Measurements from ENCODE around the gene ZFAND5. TPM values are rescaled to one million over a fixed set of nuclear protein-coding genes. Genes with fewer than 3 reads are reported as not detected.

Gene ZFAND5
- total RNA-seq, 1 donor from 2014 or later = 183 TPM

DNA sequence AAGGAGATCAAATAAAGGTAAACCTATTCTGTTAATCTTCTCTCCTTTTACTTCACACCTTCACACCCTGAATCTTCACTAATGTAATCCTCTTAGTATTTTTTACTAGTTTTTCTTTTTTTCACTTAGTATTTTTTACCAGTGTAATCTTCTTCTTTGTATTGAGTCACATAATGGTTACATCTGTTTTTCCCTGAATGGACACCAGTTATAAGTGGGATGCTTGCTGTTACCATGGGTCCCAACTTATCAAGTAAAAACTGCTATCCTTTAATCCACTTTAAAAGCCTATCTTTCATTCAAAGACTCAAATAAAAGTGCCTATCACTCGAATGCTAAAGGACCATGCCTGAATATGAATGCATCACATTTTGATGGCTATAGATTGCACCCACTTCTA lies 15.1 kb downstream of the ZFAND5 start:
- no peak overlapping the region for H3K4me3 Mint-ChIP-seq (ENCODE audit: low read depth)
- no peaks in the 10 kb centered on the region for H3K27me3 Mint-ChIP-seq
- peaks cover 15% of the 10 kb centered on the region for H3K36me3 Mint-ChIP-seq (ENCODE audit: insufficient read depth)
- H3K27ac Mint-ChIP-seq = no peak overlapping the region
- TF ChIP-seq, protein P1, sequence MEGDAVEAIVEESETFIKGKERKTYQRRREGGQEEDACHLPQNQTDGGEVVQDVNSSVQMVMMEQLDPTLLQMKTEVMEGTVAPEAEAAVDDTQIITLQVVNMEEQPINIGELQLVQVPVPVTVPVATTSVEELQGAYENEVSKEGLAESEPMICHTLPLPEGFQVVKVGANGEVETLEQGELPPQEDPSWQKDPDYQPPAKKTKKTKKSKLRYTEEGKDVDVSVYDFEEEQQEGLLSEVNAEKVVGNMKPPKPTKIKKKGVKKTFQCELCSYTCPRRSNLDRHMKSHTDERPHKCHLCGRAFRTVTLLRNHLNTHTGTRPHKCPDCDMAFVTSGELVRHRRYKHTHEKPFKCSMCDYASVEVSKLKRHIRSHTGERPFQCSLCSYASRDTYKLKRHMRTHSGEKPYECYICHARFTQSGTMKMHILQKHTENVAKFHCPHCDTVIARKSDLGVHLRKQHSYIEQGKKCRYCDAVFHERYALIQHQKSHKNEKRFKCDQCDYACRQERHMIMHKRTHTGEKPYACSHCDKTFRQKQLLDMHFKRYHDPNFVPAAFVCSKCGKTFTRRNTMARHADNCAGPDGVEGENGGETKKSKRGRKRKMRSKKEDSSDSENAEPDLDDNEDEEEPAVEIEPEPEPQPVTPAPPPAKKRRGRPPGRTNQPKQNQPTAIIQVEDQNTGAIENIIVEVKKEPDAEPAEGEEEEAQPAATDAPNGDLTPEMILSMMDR (IDR thresholded peaks at IDR 0.05; ENCODE audit: unreplicated experiment) = no peak
- peaks cover 14% of the 10 kb centered on the region for H3K4me1 Mint-ChIP-seq (ENCODE audit: low read depth)
- DNase-seq (ENCODE audit: low spot score, unreplicated experiment) = no peak
- H3K9me3 Mint-ChIP-seq (ENCODE audit: low read depth) = no peaks in the 10 kb centered on the region

DNA sequence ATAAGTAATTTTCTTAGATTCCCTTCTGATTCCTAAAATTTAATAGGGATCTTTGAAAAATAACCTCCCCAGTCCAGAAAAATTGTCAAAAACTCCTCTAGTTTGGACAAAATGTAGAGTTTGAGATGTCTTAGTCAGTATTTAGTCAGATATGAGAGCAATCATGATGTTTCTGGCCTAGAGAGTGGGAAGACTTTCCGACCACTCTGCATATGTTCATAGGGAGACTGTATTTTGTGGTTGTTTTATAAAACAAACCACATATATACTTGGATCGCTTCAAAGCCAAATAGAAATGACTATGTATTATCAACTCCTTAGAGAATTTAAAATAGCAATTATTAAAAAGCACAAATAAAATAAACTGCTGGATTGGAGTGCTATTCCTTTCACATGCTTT lies 15.8 kb downstream of the ZFAND5 start:
- Mint-ChIP-seq H3K27me3 (no peaks in the 10 kb centered on the region), H3K9me3 (ENCODE audit: low read depth) (no peaks in the 10 kb centered on the region), H3K36me3 (ENCODE audit: insufficient read depth) (peaks cover 10% of the 10 kb centered on the region), H3K4me3 (ENCODE audit: low read depth) (no peak overlapping the region), H3K4me1 (ENCODE audit: low read depth) (peaks cover 8% of the 10 kb centered on the region), H3K27ac (no peak overlapping the region)
- DNase-seq (ENCODE audit: low spot score, unreplicated experiment) = no peak
- TF ChIP-seq, protein P1 (IDR thresholded peaks at IDR 0.05; ENCODE audit: unreplicated experiment) = no peak

- no peak overlapping the region for H3K27ac Mint-ChIP-seq
- no peaks in the 10 kb centered on the region for H3K27me3 Mint-ChIP-seq
- no peaks in the 10 kb centered on the region for H3K36me3 Mint-ChIP-seq (ENCODE audit: insufficient read depth)
- TF ChIP-seq, protein P1 (IDR thresholded peaks at IDR 0.05; ENCODE audit: unreplicated experiment) = no peak
- no peaks in the 10 kb centered on the region for H3K9me3 Mint-ChIP-seq (ENCODE audit: low read depth)
- H3K4me3 Mint-ChIP-seq (ENCODE audit: low read depth) = no peak overlapping the region
- H3K4me1 Mint-ChIP-seq (ENCODE audit: low read depth) = no peaks in the 10 kb centered on the region
- DNase-seq (ENCODE audit: low spot score, unreplicated experiment) = no peak
Observed at GRCh38 chr9:72346333-72346732, 18.7 kb downstream of the ZFAND5 start.

GRCh38 chr9:72338631-72339030 lies 26.4 kb downstream of the ZFAND5 start:
- no peaks in the 10 kb centered on the region for H3K27me3 Mint-ChIP-seq
- no peak for DNase-seq (ENCODE audit: low spot score, unreplicated experiment)
- no peaks in the 10 kb centered on the region for H3K9me3 Mint-ChIP-seq (ENCODE audit: low read depth)
- H3K36me3 Mint-ChIP-seq (ENCODE audit: insufficient read depth) = no peaks in the 10 kb centered on the region
- no peak overlapping the region for H3K27ac Mint-ChIP-seq
- no peak overlapping the region for H3K4me3 Mint-ChIP-seq (ENCODE audit: low read depth)
- TF ChIP-seq, protein P1 (IDR thresholded peaks at IDR 0.05; ENCODE audit: unreplicated experiment) = no peak
- H3K4me1 Mint-ChIP-seq (ENCODE audit: low read depth) = no peaks in the 10 kb centered on the region

DNA sequence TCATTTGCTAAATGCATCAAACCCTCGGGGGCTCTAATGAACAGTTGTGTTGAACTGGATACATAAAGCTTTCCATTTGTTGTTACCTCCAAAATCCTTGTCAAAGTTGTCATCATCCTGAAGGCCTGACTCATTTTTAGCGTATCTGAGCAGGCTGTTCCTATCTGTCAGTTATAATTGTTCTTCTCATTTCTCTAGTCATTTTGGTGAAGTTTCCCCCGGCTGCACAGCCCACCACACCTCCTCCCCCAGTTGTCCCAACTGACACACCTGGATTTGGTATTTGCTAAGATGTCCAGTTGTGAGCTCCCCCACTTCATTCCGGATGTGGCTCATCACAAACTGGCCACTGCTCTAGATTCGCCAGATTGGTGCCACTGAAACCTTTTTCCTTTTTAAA lies 27.7 kb downstream of the ZFAND5 start:
- H3K4me1 Mint-ChIP-seq (ENCODE audit: low read depth) = no peaks in the 10 kb centered on the region
- H3K27ac Mint-ChIP-seq = no peak overlapping the region
- H3K4me3 Mint-ChIP-seq (ENCODE audit: low read depth) = no peak overlapping the region
- DNase-seq (ENCODE audit: low spot score, unreplicated experiment) = no peak
- H3K27me3 Mint-ChIP-seq = no peaks in the 10 kb centered on the region
- TF ChIP-seq, protein P1 (IDR thresholded peaks at IDR 0.05; ENCODE audit: unreplicated experiment) = no peak
- H3K36me3 Mint-ChIP-seq (ENCODE audit: insufficient read depth) = no peaks in the 10 kb centered on the region
- H3K9me3 Mint-ChIP-seq (ENCODE audit: low read depth) = no peaks in the 10 kb centered on the region

Measured in progenitor cell of endocrine pancreas (in vitro differentiated cells).